Measurements from ENCODE around the gene PLCD4.

- TF ChIP-seq CTCF (IDR thresholded peaks at IDR 0.05; ENCODE audit: low read length): no peak
- TF ChIP-seq EZH2 (IDR thresholded peaks at IDR 0.05; ENCODE audit: borderline replicate concordance, low read length): no peak
Measured at GRCh38 chr2:218638372-218638771, 30.7 kb downstream of the PLCD4 start.
